Brain microvascular endothelial cell (primary cell): ENCODE results near the gene KISS1.
"Not testable (repeated sequence)": the region's sequence is repeated elsewhere in the genome, so short reads cannot be mapped to it uniquely, and the experiment has no call there.

ENCODE experiments used
- DNase-seq: peaks from one replicate; pipeline ENCODE4 v3.0.0-alpha.2; 2020
- H3K27ac ChIP-seq: fragments of 250-450 bp; sonication (Bioruptor Pico); 2 replicates; pipeline ENCODE4 v1.5.1; 2020; ENCODE audit warnings: mild to moderate bottlenecking, moderate library complexity
- H3K27me3 ChIP-seq: fragments of 250-450 bp; sonication (Bioruptor Pico); replicated peaks from 2 replicates; pipeline ENCODE4 v1.5.1; 2020; ENCODE audit warnings: mild to moderate bottlenecking
- H3K36me3 ChIP-seq: fragments of 250-450 bp; sonication (Bioruptor Pico); replicated peaks from 2 replicates; pipeline ENCODE4 v1.5.1; 2020; ENCODE audit warnings: mild to moderate bottlenecking
- H3K4me3 ChIP-seq: 2 replicates; pipeline ENCODE4 v1.5.1; 2011; ENCODE audit warnings: low read depth, mild to moderate bottlenecking, control low read depth, low read length, moderate library complexity
- in situ Hi-C: cut with HindIII; loops from 2 replicates; pipeline ENCODE4 v1.10.0; 2017; ENCODE audit warnings: low sequenced_read_pairs, low pct_ligation_motif_present
- TF ChIP-seq, protein P1 (sequence below): IDR thresholded peaks from 2 replicates; pipeline ENCODE4 v1.5.1; 2011; ENCODE audit warnings: low read depth, mild to moderate bottlenecking, moderate library complexity, low read length, control low read depth, inconsistent platforms; ENCODE audit errors: missing control alignments

Gene KISS1, protein sequence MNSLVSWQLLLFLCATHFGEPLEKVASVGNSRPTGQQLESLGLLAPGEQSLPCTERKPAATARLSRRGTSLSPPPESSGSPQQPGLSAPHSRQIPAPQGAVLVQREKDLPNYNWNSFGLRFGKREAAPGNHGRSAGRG

DNA sequence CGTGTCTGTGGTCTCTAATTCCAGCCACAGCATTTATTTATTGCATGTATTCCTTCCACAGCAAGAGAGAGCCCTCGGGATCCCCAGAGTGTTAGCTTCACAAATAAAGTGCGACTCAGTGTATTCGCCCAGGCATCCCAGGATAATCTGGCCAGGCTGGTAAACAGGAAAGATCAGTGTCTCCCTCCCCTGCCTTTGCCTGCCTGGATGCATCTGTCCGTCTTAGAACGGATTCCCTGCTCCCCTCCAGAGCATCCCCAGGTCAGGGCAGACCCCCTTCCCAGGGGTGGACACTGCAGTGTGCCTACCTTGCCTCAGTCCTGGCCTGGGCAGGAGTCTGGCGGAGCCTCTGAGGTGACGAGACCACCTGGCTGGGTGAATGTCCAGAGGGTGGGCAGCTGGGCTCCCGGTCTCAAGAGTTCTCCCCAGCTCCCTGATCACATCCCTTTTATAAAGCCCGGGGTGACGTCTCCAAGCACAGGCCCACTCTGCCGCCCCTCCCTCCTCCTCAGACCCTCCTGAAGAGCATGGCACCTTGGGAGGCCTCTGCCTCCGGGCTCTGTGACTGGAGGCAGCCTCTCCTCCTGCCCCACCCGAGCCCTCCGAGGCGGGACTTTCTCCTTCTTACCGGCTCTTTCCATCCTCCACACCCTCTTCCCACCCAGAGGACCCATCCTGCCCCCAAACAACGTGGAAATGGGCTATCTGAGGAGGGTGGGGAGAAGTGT, at the start of gene KISS1:
TSS of gene KISS1 (minus strand) at position 424 of the 728 bp plus-strand sequence. CDS start 3,615 bp downstream, outside the sequence.
- H3K4me3 ChIP-seq: no peak within 1 kb of the TSS
- H3K27ac ChIP-seq: no peak within 1 kb of the TSS
- H3K36me3 ChIP-seq: no peaks in the 10 kb centered on the region
- in situ Hi-C loops: no loop called here
- DNase-seq: no peak
- TF ChIP-seq, protein P1, sequence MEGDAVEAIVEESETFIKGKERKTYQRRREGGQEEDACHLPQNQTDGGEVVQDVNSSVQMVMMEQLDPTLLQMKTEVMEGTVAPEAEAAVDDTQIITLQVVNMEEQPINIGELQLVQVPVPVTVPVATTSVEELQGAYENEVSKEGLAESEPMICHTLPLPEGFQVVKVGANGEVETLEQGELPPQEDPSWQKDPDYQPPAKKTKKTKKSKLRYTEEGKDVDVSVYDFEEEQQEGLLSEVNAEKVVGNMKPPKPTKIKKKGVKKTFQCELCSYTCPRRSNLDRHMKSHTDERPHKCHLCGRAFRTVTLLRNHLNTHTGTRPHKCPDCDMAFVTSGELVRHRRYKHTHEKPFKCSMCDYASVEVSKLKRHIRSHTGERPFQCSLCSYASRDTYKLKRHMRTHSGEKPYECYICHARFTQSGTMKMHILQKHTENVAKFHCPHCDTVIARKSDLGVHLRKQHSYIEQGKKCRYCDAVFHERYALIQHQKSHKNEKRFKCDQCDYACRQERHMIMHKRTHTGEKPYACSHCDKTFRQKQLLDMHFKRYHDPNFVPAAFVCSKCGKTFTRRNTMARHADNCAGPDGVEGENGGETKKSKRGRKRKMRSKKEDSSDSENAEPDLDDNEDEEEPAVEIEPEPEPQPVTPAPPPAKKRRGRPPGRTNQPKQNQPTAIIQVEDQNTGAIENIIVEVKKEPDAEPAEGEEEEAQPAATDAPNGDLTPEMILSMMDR: no peak
- no peaks in the 10 kb centered on the region for H3K27me3 ChIP-seq

DNA sequence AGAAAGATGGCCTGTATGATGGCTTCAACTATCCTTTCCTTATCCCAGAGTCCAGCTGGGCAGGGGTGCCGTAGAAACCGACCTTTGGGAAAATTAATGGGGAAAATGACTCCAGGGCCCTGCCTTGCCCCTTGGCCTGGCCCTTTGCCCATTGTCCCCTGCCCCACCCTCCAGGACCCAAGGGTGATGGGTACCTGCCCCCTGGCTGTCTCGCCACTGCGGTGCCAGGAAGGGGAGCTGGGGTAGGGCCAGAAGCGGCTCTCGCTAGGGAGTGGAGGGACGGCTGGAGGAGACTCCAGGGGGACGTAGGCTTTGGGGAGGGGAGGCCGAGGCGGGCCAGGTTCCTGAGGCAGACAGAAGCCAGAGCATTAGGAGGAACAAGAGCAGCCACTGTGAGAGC, 46.6 kb upstream of the KISS1 start:
- Histone ChIP-seq H3K27me3 (no peaks in the 10 kb centered on the region), H3K4me3 (no peak overlapping the region), H3K27ac (no peak overlapping the region), H3K36me3 (no peaks in the 10 kb centered on the region)
- in situ Hi-C loops: no loop called here
- TF ChIP-seq, protein P1: no peak
- no peak for DNase-seq

DNA sequence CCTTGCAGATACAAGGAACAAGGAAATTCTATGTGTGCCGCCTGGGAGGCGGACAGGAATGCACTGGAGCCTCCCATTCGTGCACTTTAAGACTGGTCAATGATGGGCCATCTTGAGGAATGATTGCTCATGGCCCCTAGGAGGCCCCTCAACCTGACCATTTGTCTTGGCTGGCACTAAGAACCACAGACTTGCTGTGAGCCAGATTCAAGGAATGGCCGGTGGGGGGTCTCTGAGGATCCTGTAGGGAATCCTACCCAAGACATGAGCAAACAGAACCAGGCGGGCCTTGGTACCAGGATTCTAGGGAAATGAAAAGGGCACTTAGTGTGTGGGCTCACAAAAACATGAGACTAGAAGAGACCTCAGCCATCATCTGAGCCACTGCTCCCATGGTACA, 45.6 kb upstream of the KISS1 start:
- H3K27ac ChIP-seq: no peak overlapping the region
- H3K36me3 ChIP-seq: no peaks in the 10 kb centered on the region
- no peak overlapping the region for H3K4me3 ChIP-seq
- TF ChIP-seq, protein P1: no peak
- H3K27me3 ChIP-seq: no peaks in the 10 kb centered on the region
- DNase-seq: no peak
- in situ Hi-C loops: no loop called here

DNA sequence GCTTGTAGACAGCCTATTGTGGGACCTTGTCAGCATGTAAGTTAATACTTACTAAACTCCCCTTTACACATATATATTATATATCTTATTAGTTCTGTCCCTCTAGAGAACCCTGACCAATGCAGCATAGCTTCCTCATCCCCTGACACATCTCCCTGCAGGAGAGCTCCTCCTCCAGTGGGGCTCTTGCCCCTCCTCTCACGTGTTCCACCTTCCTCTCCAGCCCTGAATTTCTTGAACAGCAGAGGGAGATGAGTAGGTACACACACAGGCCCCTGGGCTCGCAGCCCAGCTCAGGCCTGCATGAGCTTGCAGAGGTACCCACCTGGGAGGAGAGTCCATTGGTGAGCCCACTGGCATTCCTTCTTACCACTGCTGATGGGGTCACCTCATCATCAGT, 44.8 kb upstream of the KISS1 start:
- no peak overlapping the region for H3K4me3 ChIP-seq
- TF ChIP-seq, protein P1: no peak
- no peak overlapping the region for H3K27ac ChIP-seq
- in situ Hi-C loops: no loop called here
- no peaks in the 10 kb centered on the region for H3K36me3 ChIP-seq
- DNase-seq: no peak
- H3K27me3 ChIP-seq: no peaks in the 10 kb centered on the region

DNA sequence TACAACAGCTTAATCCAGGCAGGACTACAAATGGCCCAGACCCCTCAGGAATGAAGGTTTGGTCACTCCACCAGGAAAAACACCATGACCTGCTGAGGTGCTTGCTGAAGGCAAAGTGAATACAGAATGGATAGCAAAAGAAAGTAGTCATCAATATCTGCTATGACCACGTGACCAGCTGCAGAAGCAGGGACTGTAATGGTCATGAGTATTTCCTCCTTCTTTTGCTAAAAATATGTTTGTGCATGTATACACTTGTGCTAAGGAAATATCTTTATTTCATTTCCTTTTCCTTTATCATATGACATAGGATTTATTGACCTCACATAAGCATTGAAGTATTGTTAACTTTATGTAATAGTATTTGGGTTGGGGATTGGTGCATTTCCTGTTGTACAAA, 43.9 kb upstream of the KISS1 start:
- TF ChIP-seq, protein P1: no peak
- DNase-seq: no peak
- Histone ChIP-seq H3K4me3 (no peak overlapping the region), H3K36me3 (no peaks in the 10 kb centered on the region), H3K27ac (no peak overlapping the region), H3K27me3 (no peaks in the 10 kb centered on the region)
- in situ Hi-C loops: no loop called here

DNA sequence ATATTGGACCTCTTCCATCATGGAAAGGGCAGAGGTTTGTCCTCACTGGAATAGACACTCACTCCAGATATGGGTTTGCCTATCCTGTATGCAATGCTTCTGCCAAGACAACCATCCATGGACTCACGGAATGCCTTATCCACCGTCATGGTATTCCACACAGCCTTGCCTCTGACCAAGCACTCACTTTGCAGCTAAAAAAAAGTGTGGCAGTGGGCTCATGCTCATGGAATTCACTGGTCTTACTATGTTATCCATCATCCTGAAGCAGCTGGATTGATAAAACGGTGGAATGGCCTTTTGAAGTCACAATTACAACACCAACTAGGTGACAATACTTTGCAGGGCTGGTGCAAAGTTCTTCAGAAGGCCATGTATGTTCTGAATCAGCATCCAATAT, 43.1 kb upstream of the KISS1 start:
- DNase-seq, in situ Hi-C loops, H3K4me3 ChIP-seq, H3K27ac ChIP-seq, H3K36me3 ChIP-seq, H3K27me3 ChIP-seq: not testable (repeated sequence)

DNA sequence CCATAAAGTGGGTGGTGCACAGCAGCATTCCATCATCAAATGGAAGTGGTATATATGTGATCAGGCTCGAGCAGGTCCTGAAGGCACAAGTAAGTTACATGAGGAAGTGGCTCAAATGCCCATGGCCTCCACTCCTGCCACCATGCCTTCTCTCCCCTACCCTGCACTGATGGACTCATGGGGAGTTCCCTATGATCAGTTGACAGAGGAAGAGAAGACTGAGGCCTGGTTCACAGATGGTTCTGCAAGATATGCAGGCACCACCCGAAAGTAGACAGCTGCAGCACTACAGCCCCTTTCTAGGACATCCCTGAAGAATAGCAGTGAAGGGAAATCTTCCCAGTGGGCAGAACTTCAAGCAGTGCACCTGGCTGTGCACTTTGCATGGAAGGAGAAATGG, 42.2 kb upstream of the KISS1 start:
- H3K4me3 ChIP-seq, in situ Hi-C loops, DNase-seq, H3K27ac ChIP-seq, H3K27me3 ChIP-seq, H3K36me3 ChIP-seq: not testable (repeated sequence)

DNA sequence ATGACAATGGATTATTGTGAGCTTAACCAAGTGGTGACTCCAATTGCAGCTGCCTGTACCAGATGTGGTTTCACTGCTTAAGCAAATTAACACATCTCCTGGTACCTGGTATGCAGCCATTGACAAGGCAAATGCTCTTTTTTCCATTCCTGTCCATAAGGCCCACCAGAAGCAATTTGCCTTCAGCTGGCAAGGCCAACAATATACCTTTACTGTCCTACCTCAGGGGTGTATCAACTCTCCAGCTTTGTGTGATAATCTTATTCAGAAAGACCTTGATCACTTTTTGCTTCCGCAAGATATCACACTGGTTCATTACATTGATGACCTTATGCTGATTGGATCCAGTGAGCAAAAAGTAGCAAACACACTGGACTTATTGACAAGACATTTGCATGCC, 41.2 kb upstream of the KISS1 start:
- H3K27me3 ChIP-seq, DNase-seq, H3K36me3 ChIP-seq, in situ Hi-C loops, H3K4me3 ChIP-seq, H3K27ac ChIP-seq: not testable (repeated sequence)
